Measurements from ENCODE around the gene PRDM11.

The PRDM11 gene

GRCh38 chr11:45158210-45158731, 11.8 kb downstream of the PRDM11 start:
- DNase-seq = no peak

- no peak for DNase-seq
These were observed 12.6 kb downstream of the PRDM11 start for GRCh38 chr11:45158891-45159605.

DNA sequence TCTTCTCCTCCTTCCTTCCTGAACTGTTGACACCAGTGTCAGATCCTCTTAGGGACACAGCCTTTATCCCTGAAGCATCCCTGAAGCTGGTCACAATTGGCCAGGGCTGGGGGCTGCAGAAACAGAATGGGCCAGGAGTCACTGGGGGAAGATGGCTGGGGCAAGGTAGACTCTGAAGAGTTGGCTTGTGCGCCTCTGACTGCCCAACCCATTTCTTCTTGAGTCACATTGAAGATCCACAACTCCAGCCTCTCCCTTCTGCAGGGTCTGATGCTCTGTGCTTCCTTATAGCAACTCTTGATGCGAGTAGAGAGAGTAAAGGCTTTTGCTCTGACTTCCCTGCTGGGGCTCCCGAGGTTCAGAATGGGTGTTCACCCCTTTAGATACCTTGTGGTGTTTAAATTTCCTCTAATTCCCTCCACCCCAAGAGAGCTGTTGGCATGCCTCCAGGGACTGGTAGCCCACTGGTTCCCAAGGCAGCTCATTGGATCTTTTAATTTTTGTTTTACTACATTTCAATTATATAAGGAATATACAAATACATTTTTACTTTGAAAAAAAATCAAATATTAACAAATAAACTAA, 13.4 kb downstream of the PRDM11 start:
- no peak for DNase-seq

DNA sequence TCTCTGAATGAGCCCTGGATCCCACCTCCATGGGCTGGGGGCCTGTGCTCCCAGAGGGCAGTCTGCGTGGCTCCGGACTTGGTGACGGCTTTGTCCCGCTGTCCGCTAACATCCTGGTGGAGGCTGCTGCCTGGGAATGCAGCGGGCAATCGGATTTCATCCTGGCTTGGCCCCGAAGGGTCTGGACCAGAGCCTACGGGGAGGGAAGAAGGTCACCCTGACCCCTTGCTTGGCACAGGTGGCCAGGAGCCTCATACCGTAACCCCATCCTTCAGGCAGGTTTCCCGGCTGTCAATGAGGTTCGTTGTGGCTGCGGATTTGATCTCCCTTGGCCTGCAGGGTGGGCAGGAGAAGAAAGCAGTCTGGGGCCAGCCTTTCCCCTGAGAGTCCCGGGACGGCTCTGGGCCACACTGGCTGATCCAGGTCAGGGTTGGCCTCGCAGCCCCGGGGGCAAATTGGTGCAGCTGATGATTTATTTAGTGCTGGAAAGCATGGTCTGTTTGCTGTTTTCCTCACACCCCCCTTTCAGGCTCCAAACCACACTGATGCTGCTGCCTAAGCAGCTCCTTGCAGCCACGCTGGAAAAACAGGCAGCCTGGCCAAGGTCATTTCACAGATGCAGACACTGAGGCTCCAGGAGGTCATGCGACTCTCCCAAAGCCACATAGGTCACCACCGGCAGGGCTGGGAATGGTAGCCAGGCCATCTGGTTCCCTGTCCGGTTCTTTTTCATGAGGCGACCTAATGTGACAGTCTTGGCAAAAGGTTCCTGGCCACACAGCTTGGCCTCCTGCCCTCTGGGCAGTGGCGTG, 15.0 kb downstream of the PRDM11 start:
- no peak for DNase-seq

GRCh38 chr11:45162064-45162375, 15.6 kb downstream of the PRDM11 start:
- DNase-seq = no peak

DNA sequence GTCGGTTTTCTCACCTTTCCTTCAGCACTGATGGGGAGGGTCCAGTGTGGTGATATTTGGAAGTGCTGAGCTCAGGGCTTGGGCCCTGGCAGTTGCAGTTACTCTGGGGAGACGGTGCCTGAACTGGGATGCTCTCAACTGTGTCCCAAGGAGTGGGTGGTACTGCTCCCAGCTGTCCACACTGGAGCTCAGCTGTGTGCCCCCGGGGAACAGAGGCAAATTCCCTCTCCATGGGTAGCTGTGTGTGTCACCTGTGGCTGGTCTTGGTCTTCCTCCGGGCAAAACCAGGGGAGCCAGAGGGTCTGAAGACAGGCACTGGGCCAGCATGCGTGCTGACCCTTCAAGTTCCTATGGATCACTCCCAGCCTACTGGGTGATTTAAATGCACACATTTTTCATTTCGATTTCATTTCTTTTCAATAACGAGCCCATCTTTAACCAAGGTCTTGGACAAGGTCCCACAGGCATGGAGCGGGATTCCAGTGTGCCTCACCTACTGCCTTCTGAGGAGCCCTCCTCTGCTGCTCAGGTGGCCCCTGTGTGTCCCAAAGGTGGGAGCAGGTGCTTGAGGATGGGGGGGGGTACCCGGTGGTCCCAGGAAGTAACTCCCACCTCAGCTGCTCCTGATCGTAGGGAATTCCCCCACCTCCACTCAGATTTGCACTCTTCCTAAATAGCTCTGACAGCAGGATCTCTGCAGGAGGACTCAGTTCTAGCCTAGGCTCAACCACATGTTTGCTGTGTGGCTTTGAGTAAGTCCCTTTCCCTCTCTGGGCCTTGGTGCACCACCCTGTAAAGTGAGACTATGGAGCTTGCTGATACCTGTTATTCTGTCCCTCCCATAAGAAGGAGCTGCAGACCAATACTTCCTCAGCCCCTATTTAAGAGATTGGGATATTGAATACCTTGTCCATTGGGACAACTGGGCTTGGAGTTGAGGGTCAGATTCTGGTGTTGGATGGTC, 16.8 kb downstream of the PRDM11 start:
- DNase-seq = no peak

GRCh38 chr11:45163956-45164575, 17.6 kb downstream of the PRDM11 start:
- DNase-seq = no peak

DNA sequence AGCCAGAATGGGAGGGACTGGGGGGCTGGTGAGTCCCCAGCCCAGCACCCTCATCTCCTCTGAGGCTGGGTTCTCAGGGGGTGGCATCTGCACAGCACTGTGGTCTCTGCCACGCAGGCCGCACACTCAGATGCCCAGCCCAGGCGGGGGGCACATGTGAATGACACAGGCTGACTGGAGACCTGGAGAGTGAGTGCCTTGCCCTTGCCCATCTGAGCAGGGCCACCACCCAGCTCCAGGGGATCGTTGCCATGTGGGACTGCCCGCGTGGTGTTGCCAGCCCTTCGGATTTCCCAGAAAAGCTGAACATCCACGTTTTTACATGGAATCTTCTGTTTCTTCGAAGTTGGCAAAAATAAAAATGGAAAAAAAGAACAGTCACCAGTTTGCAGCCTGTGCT, 18.9 kb downstream of the PRDM11 start:
- no peak for DNase-seq

- DNase-seq = no peak
These were observed 19.6 kb downstream of the PRDM11 start for GRCh38 chr11:45165806-45166603.

DNA sequence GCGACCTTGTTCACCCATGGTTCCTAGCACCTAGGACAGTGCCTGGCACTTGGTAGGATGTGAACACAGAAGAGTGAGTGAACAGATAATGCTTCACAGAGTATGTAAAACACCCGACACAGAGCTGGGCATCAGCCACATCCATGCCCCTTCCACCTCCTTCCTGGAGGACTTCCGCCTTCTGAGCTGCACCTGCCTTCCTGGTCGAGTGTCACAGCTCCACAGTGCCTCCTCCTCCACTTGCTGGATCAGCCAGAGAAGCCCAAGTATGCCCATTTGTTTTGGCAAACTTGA, 20.1 kb downstream of the PRDM11 start:
- no peak for DNase-seq

GRCh38 chr11:45167283-45167682, 20.8 kb downstream of the PRDM11 start:
- DNase-seq = no peak

DNA sequence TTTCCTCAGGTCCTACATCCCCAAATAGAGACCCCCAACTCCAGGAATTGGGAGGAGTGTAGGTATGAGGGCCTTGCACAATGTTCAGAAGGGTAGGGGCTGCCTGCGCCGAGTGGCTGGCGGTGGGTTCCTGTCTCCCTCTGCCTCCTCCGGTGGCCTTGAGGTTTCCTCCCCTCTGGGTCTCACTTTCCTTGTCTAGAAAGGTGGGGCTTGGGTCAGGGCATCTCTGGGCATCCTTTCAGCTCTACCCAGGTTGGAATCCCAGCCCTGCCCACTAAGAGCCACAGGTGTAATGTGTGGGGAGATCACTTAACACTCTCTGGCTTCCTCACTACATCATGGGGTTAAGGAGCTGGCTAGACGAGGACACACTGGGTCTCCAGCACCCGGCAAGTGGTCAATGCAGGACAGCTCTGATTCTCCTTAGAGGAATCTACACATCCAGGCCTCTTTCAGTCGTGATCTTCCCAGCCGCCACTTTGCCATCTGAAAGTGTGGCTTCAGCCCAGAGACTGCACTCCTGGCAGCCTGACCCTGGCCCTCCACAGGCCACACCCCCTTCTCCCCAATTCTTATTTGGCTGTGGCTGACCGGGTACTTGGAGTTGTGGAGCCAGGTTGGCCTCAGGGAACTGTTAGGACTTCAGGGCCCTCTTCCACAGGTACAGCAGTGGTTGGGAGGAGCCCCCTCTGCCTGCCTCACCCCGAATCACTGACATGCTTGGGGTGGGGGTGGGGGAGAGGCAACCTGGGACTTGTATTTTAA, 22.1 kb downstream of the PRDM11 start:
- no peak for DNase-seq

DNA sequence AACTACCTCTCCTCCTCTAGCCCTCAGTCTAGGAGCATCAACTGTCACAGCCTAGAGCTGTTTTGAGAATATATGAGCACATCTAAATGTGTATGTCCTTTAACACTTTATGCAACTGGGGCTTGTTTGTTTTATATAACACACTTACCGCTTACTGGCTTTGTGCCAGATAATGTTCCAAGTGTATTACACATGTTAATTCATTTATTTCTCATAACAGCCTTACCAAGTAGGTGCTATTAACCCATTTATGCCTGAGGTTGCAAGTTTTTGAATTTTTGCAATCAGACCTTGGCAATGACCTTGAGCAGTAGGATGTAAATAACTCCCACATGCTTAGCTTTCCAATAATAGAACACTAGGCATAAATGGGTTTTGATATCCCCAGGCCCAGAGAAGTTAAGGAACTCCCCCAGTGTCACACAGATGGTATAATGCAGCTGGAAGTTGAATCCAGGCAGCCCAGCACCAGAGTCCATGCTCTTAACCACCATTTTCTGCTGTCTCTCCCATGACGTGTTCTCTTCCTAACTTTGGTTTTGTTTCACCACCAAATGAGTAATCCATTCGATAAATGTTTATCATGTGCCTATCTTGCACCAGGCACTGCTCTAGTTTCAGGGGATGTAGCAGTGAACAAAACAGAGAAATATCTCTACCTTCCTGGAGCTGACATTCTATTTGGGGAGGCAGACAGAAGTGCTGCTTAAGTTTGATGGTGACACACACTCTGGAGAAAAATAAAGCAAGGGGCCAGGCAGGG, 23.1 kb downstream of the PRDM11 start:
- no peak for DNase-seq

GRCh38 chr11:45170484-45170883, 24.0 kb downstream of the PRDM11 start:
- no peak for DNase-seq

DNA sequence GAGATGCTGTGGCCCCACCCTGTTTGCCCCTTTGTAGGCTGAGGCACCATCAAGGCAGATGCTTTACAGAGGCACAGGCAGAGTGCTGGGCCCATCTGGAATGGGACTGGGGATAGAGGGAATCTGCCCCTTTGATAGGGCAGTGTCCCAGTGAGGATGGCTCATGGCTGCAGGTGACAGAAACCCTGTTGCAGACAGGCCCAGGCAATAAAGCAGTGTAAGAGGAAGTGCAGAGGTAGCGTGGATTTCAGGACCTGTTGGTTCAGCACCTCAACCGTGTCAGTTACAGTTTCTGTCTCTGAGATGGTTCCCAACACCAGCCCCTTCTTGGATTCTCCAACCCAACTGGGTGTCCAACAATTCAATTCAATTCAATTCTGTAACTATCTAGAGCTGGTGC, 25.1 kb downstream of the PRDM11 start:
- DNase-seq = no peak

- no peak for DNase-seq
These were observed 26.6 kb downstream of the PRDM11 start for GRCh38 chr11:45173064-45173463.

GRCh38 chr11:45174168-45174835, 27.9 kb downstream of the PRDM11 start:
- DNase-seq = no peak

- no peak for DNase-seq
These were observed 28.5 kb downstream of the PRDM11 start for GRCh38 chr11:45174963-45175362.

- DNase-seq = no peak
These were observed 30.6 kb downstream of the PRDM11 start for GRCh38 chr11:45176996-45177395.
